Liver (tissue), 3 donors: Measurements from ENCODE around the gene LILRB5.
"Not testable (repeated sequence)": the region's sequence is repeated elsewhere in the genome, so short reads cannot be mapped to it uniquely, and the experiment has no call there.

Source experiments
- ATF3 ChIP-seq: IDR thresholded peaks from 2 replicates; pipeline ENCODE4 v1.6.1; 2016; ENCODE audit warnings: antibody characterized with exemption
- FOXA2 ChIP-seq: IDR thresholded peaks from 2 replicates; pipeline ENCODE4 v1.6.1; 2016; ENCODE audit warnings: antibody characterized with exemption
- HNF4G ChIP-seq: IDR thresholded peaks from 2 replicates; pipeline ENCODE4 v1.6.1; 2016; ENCODE audit warnings: antibody characterized with exemption
- JUND ChIP-seq, 2 donors: IDR thresholded peaks; 2 replicates each; pipeline ENCODE4 v1.6.1; 2016; ENCODE audit warnings: antibody characterized with exemption in 2 of 2
- MAX ChIP-seq: IDR thresholded peaks from 2 replicates; pipeline ENCODE4 v1.6.1; 2016; ENCODE audit warnings: antibody characterized with exemption
- NR2F2 ChIP-seq: IDR thresholded peaks from 2 replicates; pipeline ENCODE4 v1.6.1; 2016; ENCODE audit warnings: antibody characterized with exemption
- RAD21 ChIP-seq, 2 donors: IDR thresholded peaks; 2 replicates each; pipeline ENCODE4 v1.6.1; 2016; ENCODE audit warnings: antibody characterized with exemption in 2 of 2, mild to moderate bottlenecking in 2 of 2
- REST ChIP-seq: IDR thresholded peaks from 2 replicates; pipeline ENCODE4 v1.6.1; 2016; ENCODE audit warnings: antibody characterized with exemption, mild to moderate bottlenecking
- SP1 ChIP-seq: IDR thresholded peaks from 2 replicates; pipeline ENCODE4 v1.6.1; 2018; ENCODE audit warnings: antibody characterized with exemption, mild to moderate bottlenecking
- TAF1 ChIP-seq: conservative IDR thresholded peaks from 2 replicates; pipeline ENCODE4 v1.6.1; 2016; ENCODE audit warnings: antibody characterized with exemption, mild to moderate bottlenecking
- YY1 ChIP-seq: IDR thresholded peaks from 2 replicates; pipeline ENCODE4 v1.6.1; 2016; ENCODE audit warnings: antibody characterized with exemption, mild to moderate bottlenecking
- TF ChIP-seq, protein P1 (sequence below): fragments of 150-350 bp; IDR thresholded peaks from 2 replicates; pipeline ENCODE4 v1.5.1; 2017; ENCODE audit warnings: improper control_type of control experiment, low read depth, low read length; ENCODE audit not compliant: missing input control
- TF ChIP-seq, protein P2 (sequence below): IDR thresholded peaks from 2 replicates; pipeline ENCODE4 v1.6.1; 2016; ENCODE audit warnings: antibody characterized with exemption
- donor health status: healthy.
- donor health status: healthy.

DNA sequence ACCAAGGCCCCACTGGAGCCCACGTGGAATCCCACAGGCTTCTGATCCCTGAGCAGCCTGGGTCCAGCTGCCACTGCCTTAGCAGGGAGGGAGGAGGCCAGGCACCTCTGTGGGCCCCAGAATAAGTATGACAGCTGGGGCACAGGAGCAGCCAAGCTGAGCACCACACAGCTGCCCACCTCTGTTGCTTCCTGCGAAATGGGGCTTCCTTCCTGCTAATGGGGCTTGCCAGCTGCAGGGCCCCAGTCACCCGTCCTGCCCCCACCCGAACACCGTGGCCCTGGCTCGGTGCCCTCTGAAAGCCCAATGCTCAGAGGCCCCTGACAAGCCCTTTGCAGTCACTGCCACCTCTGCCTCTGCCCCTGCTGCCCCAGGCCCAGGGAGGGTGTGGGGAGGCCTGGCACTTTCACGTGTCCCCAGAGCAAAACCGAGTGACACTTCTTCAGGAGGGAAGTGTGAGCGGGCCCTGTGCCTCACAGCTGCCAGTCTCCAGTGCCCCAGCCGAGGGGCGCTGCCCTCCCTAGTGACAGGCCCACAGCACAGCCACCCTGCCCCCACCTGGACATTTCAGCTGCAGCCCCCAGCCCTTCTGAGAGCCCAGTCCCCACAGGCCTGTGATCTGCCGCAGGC, 28.5 kb upstream of the LILRB5 start:
- TF ChIP-seq, protein P1, sequence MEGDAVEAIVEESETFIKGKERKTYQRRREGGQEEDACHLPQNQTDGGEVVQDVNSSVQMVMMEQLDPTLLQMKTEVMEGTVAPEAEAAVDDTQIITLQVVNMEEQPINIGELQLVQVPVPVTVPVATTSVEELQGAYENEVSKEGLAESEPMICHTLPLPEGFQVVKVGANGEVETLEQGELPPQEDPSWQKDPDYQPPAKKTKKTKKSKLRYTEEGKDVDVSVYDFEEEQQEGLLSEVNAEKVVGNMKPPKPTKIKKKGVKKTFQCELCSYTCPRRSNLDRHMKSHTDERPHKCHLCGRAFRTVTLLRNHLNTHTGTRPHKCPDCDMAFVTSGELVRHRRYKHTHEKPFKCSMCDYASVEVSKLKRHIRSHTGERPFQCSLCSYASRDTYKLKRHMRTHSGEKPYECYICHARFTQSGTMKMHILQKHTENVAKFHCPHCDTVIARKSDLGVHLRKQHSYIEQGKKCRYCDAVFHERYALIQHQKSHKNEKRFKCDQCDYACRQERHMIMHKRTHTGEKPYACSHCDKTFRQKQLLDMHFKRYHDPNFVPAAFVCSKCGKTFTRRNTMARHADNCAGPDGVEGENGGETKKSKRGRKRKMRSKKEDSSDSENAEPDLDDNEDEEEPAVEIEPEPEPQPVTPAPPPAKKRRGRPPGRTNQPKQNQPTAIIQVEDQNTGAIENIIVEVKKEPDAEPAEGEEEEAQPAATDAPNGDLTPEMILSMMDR = not testable (repeated sequence)
- TF ChIP-seq SP1; ATF3; TAF1; YY1; RAD21 (IDR thresholded peaks at IDR 0.05); MAX; FOXA2; JUND (IDR thresholded peaks at IDR 0.05); REST; NR2F2; HNF4G: not testable (repeated sequence)
- TF ChIP-seq, protein P2, sequence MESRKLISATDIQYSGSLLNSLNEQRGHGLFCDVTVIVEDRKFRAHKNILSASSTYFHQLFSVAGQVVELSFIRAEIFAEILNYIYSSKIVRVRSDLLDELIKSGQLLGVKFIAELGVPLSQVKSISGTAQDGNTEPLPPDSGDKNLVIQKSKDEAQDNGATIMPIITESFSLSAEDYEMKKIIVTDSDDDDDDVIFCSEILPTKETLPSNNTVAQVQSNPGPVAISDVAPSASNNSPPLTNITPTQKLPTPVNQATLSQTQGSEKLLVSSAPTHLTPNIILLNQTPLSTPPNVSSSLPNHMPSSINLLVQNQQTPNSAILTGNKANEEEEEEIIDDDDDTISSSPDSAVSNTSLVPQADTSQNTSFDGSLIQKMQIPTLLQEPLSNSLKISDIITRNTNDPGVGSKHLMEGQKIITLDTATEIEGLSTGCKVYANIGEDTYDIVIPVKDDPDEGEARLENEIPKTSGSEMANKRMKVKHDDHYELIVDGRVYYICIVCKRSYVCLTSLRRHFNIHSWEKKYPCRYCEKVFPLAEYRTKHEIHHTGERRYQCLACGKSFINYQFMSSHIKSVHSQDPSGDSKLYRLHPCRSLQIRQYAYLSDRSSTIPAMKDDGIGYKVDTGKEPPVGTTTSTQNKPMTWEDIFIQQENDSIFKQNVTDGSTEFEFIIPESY = not testable (repeated sequence)
